Keratinocyte (primary cell): Measurements from ENCODE around the gene TXNRD2. TPM values are rescaled to one million over a fixed set of nuclear protein-coding genes. Genes with fewer than 3 reads are reported as not detected.

Source experiments
- DNase-seq: peaks from one replicate; pipeline ENCODE4 v3.0.0-alpha.2; 2011; ENCODE audit warnings: low read depth, missing footprints, low spot score
- FAIRE-seq: peaks from 2 replicates; lab custom pipeline; 2011; peaks lifted over from hg19 to GRCh38; lab: Jason Lieb, UNC
- H2AFZ ChIP-seq: 2 replicates; pipeline ENCODE4 v1.6.0; 2012; ENCODE audit warnings: low read length, control low read depth, inconsistent platforms; ENCODE audit not compliant: control insufficient read depth
- H3K27ac ChIP-seq: 2 replicates; pipeline ENCODE4 v1.5.1; 2011; ENCODE audit warnings: low read length; ENCODE audit not compliant: control insufficient read depth, insufficient read depth
- H3K27me3 ChIP-seq: 3 replicates; pipeline ENCODE4 v1.6.0; 2011; ENCODE audit warnings: low read length; ENCODE audit not compliant: control insufficient read depth, insufficient read depth; ENCODE audit errors: extremely low read depth
- H3K36me3 ChIP-seq, 2 experiments: 2 replicates in 1 of 2; 3 replicates in 1 of 2; pipeline ENCODE4 v1.5.1; 2011; ENCODE audit warnings: low read length in 2 of 2, mild to moderate bottlenecking in 1 of 2; ENCODE audit not compliant: control insufficient read depth in 2 of 2, insufficient read depth in 2 of 2; ENCODE audit errors: extremely low read depth in 1 of 2
- H3K4me1 ChIP-seq: 3 replicates; pipeline ENCODE4 v1.5.1; 2011; ENCODE audit warnings: low read length; ENCODE audit not compliant: control insufficient read depth, insufficient read depth; ENCODE audit errors: extremely low read depth
- H3K4me2 ChIP-seq: 3 replicates; pipeline ENCODE4 v1.6.0; 2011; ENCODE audit warnings: low read depth, low read length; ENCODE audit not compliant: control insufficient read depth, insufficient read depth; ENCODE audit errors: extremely low read depth
- H3K4me3 ChIP-seq, 3 experiments: fragments of 200-600 bp in 1 of 3; sonication (generic) in 1 of 3; 2 replicates in 2 of 3; 3 replicates in 1 of 3; pipeline ENCODE4 v1.5.1; 2011 to 2016; ENCODE audit warnings: low read length in 3 of 3, mild to moderate bottlenecking in 3 of 3, control low read depth in 2 of 3, inconsistent platforms in 1 of 3, low read depth in 1 of 3, mixed read lengths in 1 of 3, mixed run types in 1 of 3, moderate library complexity in 1 of 3; ENCODE audit not compliant: control insufficient read depth in 2 of 3, insufficient read depth in 2 of 3; ENCODE audit errors: extremely low read depth in 1 of 3
- H3K79me2 ChIP-seq: 2 replicates; pipeline ENCODE4 v1.6.0; 2012; ENCODE audit warnings: low read length; ENCODE audit not compliant: control insufficient read depth, insufficient read depth
- H3K9ac ChIP-seq: 3 replicates; pipeline ENCODE4 v1.6.0; 2011; ENCODE audit warnings: low read length; ENCODE audit not compliant: control insufficient read depth, insufficient read depth; ENCODE audit errors: extremely low read depth
- H3K9me1 ChIP-seq: 3 replicates; pipeline ENCODE4 v1.6.0; 2011; ENCODE audit warnings: low read length; ENCODE audit not compliant: control insufficient read depth, insufficient read depth; ENCODE audit errors: extremely low read depth
- H3K9me3 ChIP-seq: 2 replicates; pipeline ENCODE4 v1.5.1; 2012; ENCODE audit warnings: low read depth, low read length; ENCODE audit not compliant: control insufficient read depth
- H4K20me1 ChIP-seq: 3 replicates; pipeline ENCODE4 v1.6.0; 2011; ENCODE audit warnings: low read length; ENCODE audit not compliant: control insufficient read depth, insufficient read depth; ENCODE audit errors: extremely low read depth
- CTCF ChIP-seq, 3 experiments: IDR thresholded peaks in 1 of 3; conservative IDR thresholded peaks in 1 of 3; optimal IDR thresholded peaks in 1 of 3; 2 replicates in 2 of 3; 3 replicates in 1 of 3; pipeline versions ENCODE3 to v1.5.1; 2011; ENCODE audit warnings: low read length in 3 of 3, mild to moderate bottlenecking in 3 of 3, moderate library complexity in 2 of 3, control low read depth in 1 of 3, inconsistent platforms in 1 of 3; ENCODE audit not compliant: insufficient read depth in 2 of 3; ENCODE audit errors: extremely low read depth in 1 of 3
- EZH2 ChIP-seq: IDR thresholded peaks from one replicate; pipeline ENCODE4 v1.6.1; 2012; ENCODE audit warnings: inconsistent platforms, mild to moderate bottlenecking, low read length, moderate library complexity
- dilution Hi-C: fragments of 300-500 bp; cut with MboI; formaldehyde crosslinking; loops from one replicate; pipeline ENCODE4 v1.7.0; 2020; ENCODE audit warnings: low sequenced_read_pairs; ENCODE audit not compliant: extremely low pct_ligation_motif_present
- polyA plus RNA-seq, 5 experiments: library from polyadenylated mRNA; depleted of rRNA in 3 of 5; stranded (reverse) in 3 of 5; stranded (forward) in 1 of 5; unstranded in 1 of 5; fragments of >200 nt; gene quantifications; 1 replicate in 1 of 5; 2 replicates in 3 of 5; 3 replicates in 1 of 5; pipeline versions ENCODE4 v1.2.1 to v1.2.3, GENCODE V29; 2011 to 2012; ENCODE audit warnings: missing spikeins in 2 of 5, low read depth in 1 of 5, low replicate concordance in 1 of 5

TXNRD2 gene
- polyA plus RNA-seq, 1 donor (not counting 4 experiments of a cell fraction or from before 2014, with no cell fraction given), result 16.0 TPM

- no peak for FAIRE-seq
- H2AFZ ChIP-seq, result no peak overlapping the region
These were observed 20.0 kb downstream of the TXNRD2 start for GRCh38 chr22:19921544-19922081.

GRCh38 chr22:19919701-19920363 is 21.8 kb downstream of the TXNRD2 start:
- H3K4me3 ChIP-seq, result no peak overlapping the region
- peaks cover 10 to 13% of the 10 kb centered on the region in 2 experiments for H3K36me3 ChIP-seq
- no peak overlapping the region for H3K9ac ChIP-seq
- no peaks in the 10 kb centered on the region for H3K9me3 ChIP-seq
- no peak for TF ChIP-seq EZH2
- no peak for TF ChIP-seq CTCF (optimal IDR thresholded peaks at IDR 0.05 in 1 of 3, IDR thresholded peaks at IDR 0.05 in 1 of 3, conservative IDR thresholded peaks at IDR 0.05 in 1 of 3; ENCODE audit: extremely low read depth in 1 of 3, insufficient read depth in 2 of 3, low read length in 3 of 3)
- no peak for DNase-seq
- no peaks in the 10 kb centered on the region for H3K79me2 ChIP-seq
- H3K4me1 ChIP-seq, result no peaks in the 10 kb centered on the region
- no peak overlapping the region for H3K4me2 ChIP-seq
- no peak overlapping the region for H3K27ac ChIP-seq
- no peaks in the 10 kb centered on the region for H3K27me3 ChIP-seq
- no peaks in the 10 kb centered on the region for H4K20me1 ChIP-seq
- dilution Hi-C loops, result no loop called here
- H3K9me1 ChIP-seq, result no peaks in the 10 kb centered on the region
- FAIRE-seq, result no peak
- H2AFZ ChIP-seq, result no peak overlapping the region

More at GRCh38 chr22:19921544-19922081, 20.0 kb downstream of the TXNRD2 start:
- DNase-seq, result no peak
- Histone ChIP-seq H3K4me3 (no peak overlapping the region), H3K27ac (no peak overlapping the region), H4K20me1 (no peaks in the 10 kb centered on the region), H3K36me3 (peaks cover 7 to 8% of the 10 kb centered on the region in 2 experiments), H3K79me2 (no peaks in the 10 kb centered on the region), H3K4me2 (no peak overlapping the region), H3K9me3 (no peaks in the 10 kb centered on the region), H3K9me1 (no peaks in the 10 kb centered on the region), H3K9ac (no peak overlapping the region), H3K4me1 (no peaks in the 10 kb centered on the region), H3K27me3 (no peaks in the 10 kb centered on the region)
- TF ChIP-seq CTCF (optimal IDR thresholded peaks at IDR 0.05 in 1 of 3, IDR thresholded peaks at IDR 0.05 in 1 of 3, conservative IDR thresholded peaks at IDR 0.05 in 1 of 3; ENCODE audit: extremely low read depth in 1 of 3, insufficient read depth in 2 of 3, low read length in 3 of 3) (no peak), EZH2 (no peak)
- dilution Hi-C loops, result no loop called here
